GM23248 (cell line): ENCODE results near the gene RBBP6.

Source experiments
- EZH2 ChIP-seq: fragments of 200-600 bp; sonication (generic); IDR thresholded peaks from 2 replicates; pipeline ENCODE4 v1.6.1; 2018; ENCODE audit warnings: antibody characterized with exemption, mild to moderate bottlenecking; ENCODE audit not compliant: insufficient read depth, poor library complexity, severe bottlenecking
- EZH2phosphoT487 ChIP-seq: fragments of 200-600 bp; sonication (generic); IDR thresholded peaks from 2 replicates; pipeline ENCODE4 v1.6.1; 2018; ENCODE audit warnings: antibody characterized with exemption, moderate library complexity, mild to moderate bottlenecking, low read depth; ENCODE audit not compliant: insufficient read depth

- no peak for TF ChIP-seq EZH2
- no peak for TF ChIP-seq EZH2phosphoT487
Measured at GRCh38 chr16:24540602-24541210, 1.3 kb downstream of the RBBP6 start.
